ENCODE measurements around the gene ARG1.

Gene ARG1

DNA sequence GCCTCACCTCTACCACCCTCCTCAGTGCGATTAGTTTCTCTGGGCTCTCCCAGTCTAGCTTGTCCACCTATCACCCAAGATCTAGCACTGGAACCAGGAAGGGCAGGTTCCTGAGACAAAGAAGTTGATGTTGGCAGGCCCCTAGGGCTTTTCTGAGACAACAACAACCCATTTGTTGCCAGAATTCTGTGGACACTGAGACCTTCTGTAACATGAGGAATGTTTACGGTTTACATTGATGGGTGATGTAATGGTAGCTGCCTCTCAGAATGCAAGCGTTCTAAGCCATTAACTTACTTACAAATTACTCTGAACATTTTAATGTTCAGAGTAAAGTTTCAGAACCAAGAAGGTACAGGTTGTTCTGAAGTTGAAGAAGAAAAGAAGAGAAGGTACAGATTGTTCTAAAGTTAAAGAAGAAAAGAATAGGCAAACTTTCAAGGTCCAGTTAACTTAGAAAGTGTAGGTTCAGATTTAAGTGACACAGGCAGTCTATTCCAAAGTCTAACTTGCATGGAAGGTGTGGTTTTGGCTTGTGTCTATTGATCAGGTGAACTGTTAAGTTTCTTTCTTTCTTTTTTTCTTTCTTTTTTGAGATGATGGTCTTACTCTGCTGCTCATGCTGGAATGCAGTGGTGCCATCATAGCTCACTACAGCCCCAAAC, 58.7 kb downstream of the ARG1 start:
- POLR2A ChIA-PET = no interaction called here

More for the DNA sequence above, 58.7 kb downstream of the ARG1 start:
- CTCF ChIA-PET = no interaction called here
- no peak for DNase-seq (ENCODE audit: extremely low spot score)
- no peak for TF ChIP-seq ARNT (IDR thresholded peaks at IDR 0.05)

All from HEK293T (cell line).